ENCODE measurements around the gene KHDC3L.

- TF ChIP-seq SMC3 (IDR thresholded peaks at IDR 0.05; ENCODE audit: low read depth, low read length) (no peak), MAFK (IDR thresholded peaks at IDR 0.05; ENCODE audit: low read depth, low read length) (no peak), POLR2A (IDR thresholded peaks at IDR 0.05; ENCODE audit: low read depth, low read length) (no peak)
- TF ChIP-seq, protein P1, sequence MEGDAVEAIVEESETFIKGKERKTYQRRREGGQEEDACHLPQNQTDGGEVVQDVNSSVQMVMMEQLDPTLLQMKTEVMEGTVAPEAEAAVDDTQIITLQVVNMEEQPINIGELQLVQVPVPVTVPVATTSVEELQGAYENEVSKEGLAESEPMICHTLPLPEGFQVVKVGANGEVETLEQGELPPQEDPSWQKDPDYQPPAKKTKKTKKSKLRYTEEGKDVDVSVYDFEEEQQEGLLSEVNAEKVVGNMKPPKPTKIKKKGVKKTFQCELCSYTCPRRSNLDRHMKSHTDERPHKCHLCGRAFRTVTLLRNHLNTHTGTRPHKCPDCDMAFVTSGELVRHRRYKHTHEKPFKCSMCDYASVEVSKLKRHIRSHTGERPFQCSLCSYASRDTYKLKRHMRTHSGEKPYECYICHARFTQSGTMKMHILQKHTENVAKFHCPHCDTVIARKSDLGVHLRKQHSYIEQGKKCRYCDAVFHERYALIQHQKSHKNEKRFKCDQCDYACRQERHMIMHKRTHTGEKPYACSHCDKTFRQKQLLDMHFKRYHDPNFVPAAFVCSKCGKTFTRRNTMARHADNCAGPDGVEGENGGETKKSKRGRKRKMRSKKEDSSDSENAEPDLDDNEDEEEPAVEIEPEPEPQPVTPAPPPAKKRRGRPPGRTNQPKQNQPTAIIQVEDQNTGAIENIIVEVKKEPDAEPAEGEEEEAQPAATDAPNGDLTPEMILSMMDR (conservative IDR thresholded peaks at IDR 0.05; ENCODE audit: low read depth, low read length) = no peak
Observed at GRCh38 chr6:73343164-73343563, 19.3 kb upstream of the KHDC3L start.
